Hepatocyte (in vitro differentiated cells): ENCODE results near the gene ZNF107. TPM values are rescaled to one million over a fixed set of nuclear protein-coding genes. Genes with fewer than 3 reads are reported as not detected.

Source experiments
- DNase-seq: peaks from one replicate; pipeline ENCODE4 v3.0.0-alpha.2; 2016; ENCODE audit warnings: low spot score
- H2AFZ ChIP-seq: fragments of 200-600 bp; sonication (generic); 2 replicates; pipeline ENCODE4 v1.6.0; 2016; ENCODE audit warnings: antibody characterized with exemption, mild to moderate bottlenecking
- H3K27ac ChIP-seq: fragments of 200-600 bp; sonication (generic); 2 replicates; pipeline ENCODE4 v1.5.1; 2016; ENCODE audit warnings: mild to moderate bottlenecking
- H3K27me3 ChIP-seq: fragments of 200-600 bp; sonication (generic); 2 replicates; pipeline ENCODE4 v1.6.1; 2016
- H3K36me3 ChIP-seq: fragments of 200-600 bp; sonication (generic); replicated peaks from 2 replicates; pipeline ENCODE4 v1.5.1; 2016; ENCODE audit warnings: low read depth; ENCODE audit not compliant: insufficient read depth
- H3K4me1 ChIP-seq: fragments of 200-600 bp; sonication (generic); 2 replicates; pipeline ENCODE4 v1.5.1; 2016; ENCODE audit warnings: mild to moderate bottlenecking, moderate library complexity; ENCODE audit not compliant: insufficient read depth
- H3K4me2 ChIP-seq: fragments of 200-600 bp; sonication (generic); 2 replicates; pipeline ENCODE4 v1.6.0; 2016
- H3K4me3 ChIP-seq: fragments of 200-600 bp; sonication (generic); 2 replicates; pipeline ENCODE4 v1.5.1; 2016; ENCODE audit warnings: mild to moderate bottlenecking
- H3K79me2 ChIP-seq: fragments of 200-600 bp; sonication (generic); 2 replicates; pipeline ENCODE4 v1.6.0; 2017; ENCODE audit warnings: mild to moderate bottlenecking
- H3K9me2 ChIP-seq: fragments of 200-600 bp; sonication (generic); replicated peaks from 2 replicates; pipeline ENCODE4 v1.6.0; 2017; ENCODE audit warnings: mild to moderate bottlenecking; ENCODE audit not compliant: insufficient read depth
- H3K9me3 ChIP-seq: fragments of 200-600 bp; sonication (generic); 2 replicates; pipeline ENCODE4 v1.5.1; 2016; ENCODE audit warnings: low read depth, mild to moderate bottlenecking
- H4K20me1 ChIP-seq: fragments of 200-600 bp; sonication (generic); 2 replicates; pipeline ENCODE4 v1.6.0; 2016; ENCODE audit warnings: mild to moderate bottlenecking; ENCODE audit not compliant: insufficient read depth, poor library complexity, severe bottlenecking
- EZH2 ChIP-seq: fragments of 200-600 bp; sonication (generic); IDR thresholded peaks from 2 replicates; pipeline ENCODE4 v1.6.1; 2016; ENCODE audit warnings: antibody characterized with exemption, mild to moderate bottlenecking, borderline replicate concordance
- EZH2phosphoT487 ChIP-seq: fragments of 200-600 bp; sonication (generic); IDR thresholded peaks from one replicate; pipeline ENCODE4 v1.6.1; 2018; ENCODE audit warnings: antibody characterized with exemption, mild to moderate bottlenecking, low read depth, moderate library complexity; ENCODE audit not compliant: unreplicated experiment, severe bottlenecking
- WGBS: methylation state at CpG from one replicate; pipeline ENCODE4 v1.1.6; 2016; ENCODE audit warnings: low lambda C conversion rate; ENCODE audit errors: missing lambda C conversion rate; 5-methylcytosine and 5-hydroxymethylcytosine counted together
- polyA plus RNA-seq: library from polyadenylated mRNA; unstranded; fragments of >200 nt; fragmentation: Nextera tagmentation; extraction: Ambion mirVana; gene quantifications from 2 replicates; pipeline ENCODE4 v1.2.1, GENCODE V29; 2016
- total RNA-seq: library from RNA; depleted of rRNA; stranded (reverse); fragments of >200 nt; gene quantifications from 2 replicates; pipeline ENCODE4 v1.2.3, GENCODE V29; 2014
- TF ChIP-seq, protein P1 (sequence below): fragments of 200-600 bp; sonication (generic); IDR thresholded peaks from 2 replicates; pipeline ENCODE4 v1.5.1; 2016; ENCODE audit warnings: antibody characterized with exemption, mild to moderate bottlenecking; ENCODE audit not compliant: poor library complexity

ZNF107 gene
- total and polyA plus RNA-seq, 2 experiments from 2014 or later = 0.63 to 2.2 TPM

DNA sequence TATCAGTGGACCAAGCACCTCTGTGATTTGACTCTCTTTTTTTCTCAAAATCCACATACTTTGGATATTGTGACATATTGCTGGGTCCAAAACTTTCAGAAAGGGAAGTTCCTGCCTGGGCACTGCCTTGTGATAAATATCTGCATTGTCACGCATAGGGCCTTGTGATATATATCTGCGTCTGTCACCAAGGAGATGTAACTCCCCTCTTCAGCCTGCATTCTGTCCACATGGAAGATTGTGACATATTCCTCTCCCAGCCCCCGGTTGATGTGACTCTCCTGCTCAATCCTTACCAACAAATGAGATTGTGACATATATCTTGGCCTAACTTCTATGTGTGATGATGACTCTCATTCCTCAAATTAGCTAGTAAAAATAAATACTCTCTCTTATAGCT lies 25.4 kb upstream of the ZNF107 start:
- H3K79me2 ChIP-seq = no peaks in the 10 kb centered on the region
- no peaks in the 10 kb centered on the region for H3K9me3 ChIP-seq
- H3K27me3 ChIP-seq = no peaks in the 10 kb centered on the region
- no peak for DNase-seq
- H4K20me1 ChIP-seq = no peaks in the 10 kb centered on the region
- H3K27ac ChIP-seq = no peak overlapping the region
- H3K9me2 ChIP-seq = no peaks in the 10 kb centered on the region
- no peaks in the 10 kb centered on the region for H3K36me3 ChIP-seq
- no peaks in the 10 kb centered on the region for H3K4me1 ChIP-seq
- WGBS = 76% methylated on average over 3 of the region's 3 CpGs
- H3K4me2 ChIP-seq = no peak overlapping the region
- no peak overlapping the region for H3K4me3 ChIP-seq
- TF ChIP-seq EZH2 = no peak
- TF ChIP-seq EZH2phosphoT487 = no peak
- TF ChIP-seq, protein P1, sequence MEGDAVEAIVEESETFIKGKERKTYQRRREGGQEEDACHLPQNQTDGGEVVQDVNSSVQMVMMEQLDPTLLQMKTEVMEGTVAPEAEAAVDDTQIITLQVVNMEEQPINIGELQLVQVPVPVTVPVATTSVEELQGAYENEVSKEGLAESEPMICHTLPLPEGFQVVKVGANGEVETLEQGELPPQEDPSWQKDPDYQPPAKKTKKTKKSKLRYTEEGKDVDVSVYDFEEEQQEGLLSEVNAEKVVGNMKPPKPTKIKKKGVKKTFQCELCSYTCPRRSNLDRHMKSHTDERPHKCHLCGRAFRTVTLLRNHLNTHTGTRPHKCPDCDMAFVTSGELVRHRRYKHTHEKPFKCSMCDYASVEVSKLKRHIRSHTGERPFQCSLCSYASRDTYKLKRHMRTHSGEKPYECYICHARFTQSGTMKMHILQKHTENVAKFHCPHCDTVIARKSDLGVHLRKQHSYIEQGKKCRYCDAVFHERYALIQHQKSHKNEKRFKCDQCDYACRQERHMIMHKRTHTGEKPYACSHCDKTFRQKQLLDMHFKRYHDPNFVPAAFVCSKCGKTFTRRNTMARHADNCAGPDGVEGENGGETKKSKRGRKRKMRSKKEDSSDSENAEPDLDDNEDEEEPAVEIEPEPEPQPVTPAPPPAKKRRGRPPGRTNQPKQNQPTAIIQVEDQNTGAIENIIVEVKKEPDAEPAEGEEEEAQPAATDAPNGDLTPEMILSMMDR = no peak
- H2AFZ ChIP-seq = no peak overlapping the region

DNA sequence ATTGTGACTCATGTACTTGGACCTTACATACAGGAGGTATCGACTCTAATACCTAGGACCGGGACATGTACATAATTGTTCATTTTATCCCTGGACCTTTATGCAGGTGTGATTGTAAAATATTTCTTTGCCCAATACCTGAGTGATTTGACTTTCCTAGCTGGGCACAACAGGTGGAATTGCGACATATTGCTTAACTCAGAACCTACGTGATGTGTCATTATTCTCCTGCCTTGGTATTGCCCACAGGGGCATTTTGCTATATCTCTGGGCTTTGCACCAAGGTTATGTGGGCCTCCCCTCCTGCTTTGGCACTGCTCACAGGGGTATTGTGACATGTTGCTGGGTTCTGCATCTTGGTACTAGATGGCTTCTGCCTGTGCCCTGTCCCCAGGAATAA lies 23.9 kb upstream of the ZNF107 start:
- 84% methylated on average over 4 of the region's 4 CpGs for WGBS
- H3K36me3 ChIP-seq = no peaks in the 10 kb centered on the region
- H3K9me2 ChIP-seq = no peaks in the 10 kb centered on the region
- H3K4me2 ChIP-seq = no peak overlapping the region
- H3K27ac ChIP-seq = no peak overlapping the region
- TF ChIP-seq EZH2phosphoT487 (no peak), EZH2 (no peak)
- TF ChIP-seq, protein P1 = no peak
- H3K79me2 ChIP-seq = no peaks in the 10 kb centered on the region
- H3K4me1 ChIP-seq = no peaks in the 10 kb centered on the region
- no peaks in the 10 kb centered on the region for H3K27me3 ChIP-seq
- H3K4me3 ChIP-seq = no peak overlapping the region
- no peak overlapping the region for H2AFZ ChIP-seq
- no peaks in the 10 kb centered on the region for H3K9me3 ChIP-seq
- no peaks in the 10 kb centered on the region for H4K20me1 ChIP-seq
- no peak for DNase-seq

DNA sequence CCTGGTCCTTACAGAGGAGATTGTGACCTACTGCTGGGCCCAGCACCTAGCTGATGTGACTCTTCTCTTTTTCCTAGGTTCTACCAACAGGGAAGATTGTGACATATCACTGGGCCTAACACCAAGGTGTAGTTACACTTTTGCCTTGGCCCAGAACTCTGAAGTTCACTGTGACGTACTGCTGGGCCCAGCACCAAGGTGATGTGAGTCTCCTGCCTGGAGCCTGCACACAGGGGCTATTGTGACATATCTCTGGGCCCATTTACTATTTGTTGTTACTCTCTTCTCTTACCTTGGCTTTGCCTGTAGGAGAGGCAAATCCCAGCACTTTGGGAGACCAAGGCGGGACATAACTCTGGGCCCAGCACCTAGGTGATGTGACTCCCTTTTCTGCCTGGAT lies 23.1 kb upstream of the ZNF107 start:
- no peak for DNase-seq
- 64% methylated on average over 2 of the region's 2 CpGs for WGBS
- Histone ChIP-seq H3K9me2 (no peaks in the 10 kb centered on the region), H3K27ac (no peak overlapping the region), H4K20me1 (no peaks in the 10 kb centered on the region), H3K4me1 (no peaks in the 10 kb centered on the region), H3K79me2 (no peaks in the 10 kb centered on the region), H3K36me3 (no peaks in the 10 kb centered on the region), H3K27me3 (no peaks in the 10 kb centered on the region), H3K9me3 (no peaks in the 10 kb centered on the region), H3K4me3 (no peak overlapping the region), H3K4me2 (no peak overlapping the region), H2AFZ (no peak overlapping the region)
- TF ChIP-seq EZH2 (no peak), EZH2phosphoT487 (no peak)
- TF ChIP-seq, protein P1 = no peak

DNA sequence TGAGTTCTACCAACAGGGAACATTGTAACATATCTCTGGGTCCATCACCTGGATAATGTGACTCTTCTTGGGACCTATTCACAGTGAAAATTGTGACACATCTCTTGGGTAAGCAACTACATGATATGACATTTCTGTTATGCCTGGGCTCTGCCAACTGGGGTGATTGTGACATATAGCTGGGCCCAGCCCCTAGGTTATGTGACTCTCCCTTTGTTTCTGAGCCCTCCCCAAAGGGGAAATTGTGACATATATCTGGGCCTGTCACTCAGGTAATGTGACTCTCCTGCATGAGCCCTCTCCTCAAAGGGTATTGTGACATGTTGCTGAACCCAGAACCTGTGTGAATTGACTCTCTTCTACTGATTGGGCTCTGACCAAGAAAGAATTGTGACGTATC lies 22.4 kb upstream of the ZNF107 start:
- Histone ChIP-seq H3K27me3 (no peaks in the 10 kb centered on the region), H3K4me2 (no peak overlapping the region), H3K4me1 (no peaks in the 10 kb centered on the region), H2AFZ (no peak overlapping the region), H3K4me3 (no peak overlapping the region), H3K27ac (no peak overlapping the region), H3K9me2 (no peaks in the 10 kb centered on the region), H3K9me3 (no peaks in the 10 kb centered on the region), H3K79me2 (no peaks in the 10 kb centered on the region), H4K20me1 (no peaks in the 10 kb centered on the region), H3K36me3 (no peaks in the 10 kb centered on the region)
- TF ChIP-seq, protein P1 = no peak
- TF ChIP-seq EZH2phosphoT487 = no peak
- TF ChIP-seq EZH2 = no peak
- 28% methylated on average over 1 of the region's 1 CpG for whole genome bisulfite sequencing
- no peak for DNase-seq
